Measurements from ENCODE around the gene TCF4. TPM values are rescaled to one million over a fixed set of nuclear protein-coding genes. Genes with fewer than 3 reads are reported as not detected.
"Not testable (repeated sequence)": the region's sequence is repeated elsewhere in the genome, so short reads cannot be mapped to it uniquely, and the experiment has no call there.

Gene TCF4
- total and polyA plus RNA-seq, 9 donors: 50.9 to 167 (median 116) TPM

GRCh38 chr18:55483266-55483871, 104.6 kb downstream of the TCF4 start:
- 100% methylated on average over 1 of the region's 2 CpGs for WGBS (ENCODE audit: insufficient coverage)
- Histone ChIP-seq H3K4me1 (ENCODE audit: control insufficient read depth, insufficient read depth, low read length) (peaks cover 9% of the 10 kb centered on the region), H3K9me3 (replicated peaks; ENCODE audit: control insufficient read depth, low read depth, low read length) (no peaks in the 10 kb centered on the region), H3K36me3 (ENCODE audit: control insufficient read depth, insufficient read depth, low read length) (peaks cover 2% of the 10 kb centered on the region), H3K27me3 (ENCODE audit: control insufficient read depth, insufficient read depth, low read length) (no peaks in the 10 kb centered on the region), H3K27ac (ENCODE audit: low read length) (no peak overlapping the region), H3K4me3 (ENCODE audit: low read length) (no peak overlapping the region)
- no peak for DNase-seq

DNA sequence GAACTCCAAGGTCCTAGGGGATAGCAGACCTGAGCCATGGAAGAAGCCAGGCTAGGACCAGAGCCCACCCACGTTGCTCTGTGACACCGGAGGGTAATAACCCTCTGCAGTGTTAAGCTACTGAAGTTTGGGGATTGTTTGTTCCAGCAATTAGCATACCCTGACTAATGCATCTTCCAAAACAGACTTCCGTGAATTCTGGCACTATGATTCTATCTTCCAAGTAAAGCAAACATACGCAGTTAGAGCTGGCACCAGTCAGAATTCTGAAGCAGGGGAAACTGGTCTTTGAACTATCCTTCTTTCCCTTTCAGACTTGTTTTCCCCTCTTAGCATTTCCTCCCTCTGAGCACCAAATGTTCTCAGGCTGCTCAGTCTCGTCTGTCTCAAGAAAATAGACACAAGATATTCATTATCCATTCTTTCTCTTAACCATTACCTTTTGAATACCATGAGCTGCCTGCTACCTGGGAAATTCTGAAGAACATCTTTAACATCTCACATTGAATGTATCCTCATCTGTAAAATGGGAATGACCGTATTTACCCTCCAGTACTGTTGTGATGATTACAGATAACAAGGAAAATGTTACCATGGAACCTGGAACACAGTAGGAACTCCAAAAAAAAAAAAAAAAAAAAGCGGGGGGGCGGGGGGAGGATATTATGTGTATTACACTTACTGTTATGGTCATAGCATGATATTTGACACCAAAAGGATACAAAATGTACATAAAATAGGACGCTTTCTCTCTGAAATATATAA, 108.2 kb downstream of the TCF4 start:
- H3K27ac ChIP-seq (ENCODE audit: low read length): no peak overlapping the region
- whole genome bisulfite sequencing (ENCODE audit: insufficient coverage): 73% methylated on average over 3 of the region's 9 CpGs

GRCh38 chr18:55477860-55478581, 110.0 kb downstream of the TCF4 start:
- no peaks in the 10 kb centered on the region for H3K27me3 ChIP-seq (ENCODE audit: control insufficient read depth, insufficient read depth, low read length)
- H3K4me3 ChIP-seq (ENCODE audit: low read length): peak overlapping the region; percentile 31
- DNase-seq: peak; percentile 89
- H3K9me3 ChIP-seq (replicated peaks; ENCODE audit: control insufficient read depth, low read depth, low read length): no peaks in the 10 kb centered on the region
- 8% methylated on average over 6 of the region's 8 CpGs for WGBS (ENCODE audit: insufficient coverage)
- H3K4me1 ChIP-seq (ENCODE audit: control insufficient read depth, insufficient read depth, low read length): peaks cover 8% of the 10 kb centered on the region
- peaks cover 2% of the 10 kb centered on the region for H3K36me3 ChIP-seq (ENCODE audit: control insufficient read depth, insufficient read depth, low read length)
- peak overlapping the region; percentile 89 for H3K27ac ChIP-seq (ENCODE audit: low read length)

More for the DNA sequence above, 108.2 kb downstream of the TCF4 start:
- H3K4me1 ChIP-seq (ENCODE audit: control insufficient read depth, insufficient read depth, low read length): peaks cover 8% of the 10 kb centered on the region
- H3K36me3 ChIP-seq (ENCODE audit: control insufficient read depth, insufficient read depth, low read length): peaks cover 2% of the 10 kb centered on the region
- no peaks in the 10 kb centered on the region for H3K27me3 ChIP-seq (ENCODE audit: control insufficient read depth, insufficient read depth, low read length)
- no peaks in the 10 kb centered on the region for H3K9me3 ChIP-seq (replicated peaks; ENCODE audit: control insufficient read depth, low read depth, low read length)
- no peak overlapping the region for H3K4me3 ChIP-seq (ENCODE audit: low read length)
- DNase-seq: no peak

DNA sequence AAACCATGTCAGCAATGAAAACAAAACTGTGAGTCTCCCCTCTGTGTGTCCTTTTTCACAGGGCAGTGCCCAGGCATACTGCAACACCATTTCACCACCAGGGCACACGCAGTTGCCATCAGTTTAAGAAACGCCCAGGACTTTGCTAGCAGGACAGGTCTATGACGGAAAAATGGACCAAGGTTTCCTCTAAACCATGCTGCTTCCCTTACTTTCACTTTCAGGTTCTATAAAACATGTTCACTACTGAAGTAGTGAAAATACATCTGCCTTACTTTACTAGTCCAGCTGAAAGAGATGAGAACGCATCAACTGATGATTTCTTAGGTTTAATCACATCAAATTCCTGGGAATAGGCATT, 110.5 kb downstream of the TCF4 start:
- 21% methylated on average over 3 of the region's 4 CpGs for WGBS (ENCODE audit: insufficient coverage)

DNA sequence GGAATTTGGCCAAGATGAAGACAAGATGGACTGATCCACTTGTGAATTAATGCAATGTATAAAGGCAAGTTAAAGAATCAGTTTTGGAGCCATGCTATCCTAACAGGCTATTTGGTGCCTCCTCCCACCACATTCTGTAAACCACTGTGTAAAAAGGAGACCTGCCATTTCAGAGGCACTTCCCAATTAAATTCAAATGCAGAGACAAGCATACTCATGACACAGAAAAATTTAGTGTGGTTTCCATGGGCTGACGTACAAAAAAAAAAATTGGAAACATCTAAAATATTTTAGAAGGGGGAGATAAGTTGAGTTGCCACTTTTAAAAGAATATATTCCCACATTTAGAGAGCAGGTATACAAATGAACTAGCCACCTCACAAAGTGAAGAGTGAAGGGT, 112.1 kb downstream of the TCF4 start:
- no peak for DNase-seq
- no peaks in the 10 kb centered on the region for H3K9me3 ChIP-seq (replicated peaks; ENCODE audit: control insufficient read depth, low read depth, low read length)
- no CpG with 5 or more reads among the region's 1 CpG for WGBS (ENCODE audit: insufficient coverage)
- H3K4me1 ChIP-seq (ENCODE audit: control insufficient read depth, insufficient read depth, low read length): peaks cover 8% of the 10 kb centered on the region
- no peaks in the 10 kb centered on the region for H3K27me3 ChIP-seq (ENCODE audit: control insufficient read depth, insufficient read depth, low read length)
- no peaks in the 10 kb centered on the region for H3K36me3 ChIP-seq (ENCODE audit: control insufficient read depth, insufficient read depth, low read length)
- no peak overlapping the region for H3K4me3 ChIP-seq (ENCODE audit: low read length)
- no peak overlapping the region for H3K27ac ChIP-seq (ENCODE audit: low read length)

More for the DNA sequence above, 110.5 kb downstream of the TCF4 start:
- Histone ChIP-seq H3K4me1 (ENCODE audit: control insufficient read depth, insufficient read depth, low read length) (peaks cover 8% of the 10 kb centered on the region), H3K36me3 (ENCODE audit: control insufficient read depth, insufficient read depth, low read length) (peaks cover 2% of the 10 kb centered on the region), H3K9me3 (replicated peaks; ENCODE audit: control insufficient read depth, low read depth, low read length) (no peaks in the 10 kb centered on the region), H3K4me3 (ENCODE audit: low read length) (peak overlapping the region; percentile 31), H3K27ac (ENCODE audit: low read length) (peak overlapping the region; percentile 89), H3K27me3 (ENCODE audit: control insufficient read depth, insufficient read depth, low read length) (no peaks in the 10 kb centered on the region)
- DNase-seq: peak; percentile 83

DNA sequence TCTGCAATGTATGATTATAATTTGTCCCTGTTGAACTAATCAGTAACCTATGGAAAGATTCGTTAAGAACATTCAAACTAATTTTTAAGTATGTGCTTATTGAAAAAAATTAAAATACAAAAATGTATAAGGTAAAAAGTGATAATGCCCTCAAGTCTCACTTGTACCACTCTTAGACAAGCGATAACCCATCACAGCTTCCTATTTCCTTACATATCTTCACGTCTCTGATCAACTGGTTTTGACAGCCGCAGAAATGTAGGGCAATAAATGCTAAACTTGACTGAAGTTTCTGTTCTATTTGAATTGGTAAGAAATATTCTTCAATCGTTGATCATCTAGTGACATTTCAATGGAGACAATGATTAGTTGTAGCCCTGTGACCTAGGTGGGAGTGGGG, 112.5 kb downstream of the TCF4 start:
- 100% methylated on average over 2 of the region's 5 CpGs for WGBS (ENCODE audit: insufficient coverage)
- no peak overlapping the region for H3K27ac ChIP-seq (ENCODE audit: low read length)
- H3K4me3 ChIP-seq (ENCODE audit: low read length): no peak overlapping the region
- H3K36me3 ChIP-seq (ENCODE audit: control insufficient read depth, insufficient read depth, low read length): no peaks in the 10 kb centered on the region
- H3K27me3 ChIP-seq (ENCODE audit: control insufficient read depth, insufficient read depth, low read length): no peaks in the 10 kb centered on the region
- peaks cover 8% of the 10 kb centered on the region for H3K4me1 ChIP-seq (ENCODE audit: control insufficient read depth, insufficient read depth, low read length)
- no peak for DNase-seq
- no peaks in the 10 kb centered on the region for H3K9me3 ChIP-seq (replicated peaks; ENCODE audit: control insufficient read depth, low read depth, low read length)

DNA sequence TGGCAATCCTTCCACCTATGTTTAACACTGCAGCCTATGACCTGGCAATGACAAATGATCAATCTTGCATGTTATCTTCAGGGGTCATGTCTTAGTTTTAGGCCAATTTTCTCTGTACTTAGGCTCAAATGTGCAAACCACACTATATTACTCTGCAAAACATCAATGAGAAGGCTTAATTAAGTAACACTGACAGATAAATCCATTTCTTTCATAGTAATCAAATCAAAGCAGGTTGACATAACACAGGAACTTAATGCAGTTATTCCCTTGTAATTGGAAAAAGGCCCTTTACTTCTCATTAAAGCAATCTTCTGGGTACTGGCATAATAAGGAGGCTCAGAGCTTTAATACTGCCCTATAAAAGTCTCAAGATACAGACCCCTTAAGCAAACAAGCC, 114.4 kb downstream of the TCF4 start:
- peaks cover 4% of the 10 kb centered on the region for H3K4me1 ChIP-seq (ENCODE audit: control insufficient read depth, insufficient read depth, low read length)
- H3K4me3 ChIP-seq (ENCODE audit: low read length): no peak overlapping the region
- no peaks in the 10 kb centered on the region for H3K9me3 ChIP-seq (replicated peaks; ENCODE audit: control insufficient read depth, low read depth, low read length)
- no peaks in the 10 kb centered on the region for H3K27me3 ChIP-seq (ENCODE audit: control insufficient read depth, insufficient read depth, low read length)
- no peak for DNase-seq
- H3K36me3 ChIP-seq (ENCODE audit: control insufficient read depth, insufficient read depth, low read length): peaks cover 2% of the 10 kb centered on the region
- H3K27ac ChIP-seq (ENCODE audit: low read length): no peak overlapping the region

DNA sequence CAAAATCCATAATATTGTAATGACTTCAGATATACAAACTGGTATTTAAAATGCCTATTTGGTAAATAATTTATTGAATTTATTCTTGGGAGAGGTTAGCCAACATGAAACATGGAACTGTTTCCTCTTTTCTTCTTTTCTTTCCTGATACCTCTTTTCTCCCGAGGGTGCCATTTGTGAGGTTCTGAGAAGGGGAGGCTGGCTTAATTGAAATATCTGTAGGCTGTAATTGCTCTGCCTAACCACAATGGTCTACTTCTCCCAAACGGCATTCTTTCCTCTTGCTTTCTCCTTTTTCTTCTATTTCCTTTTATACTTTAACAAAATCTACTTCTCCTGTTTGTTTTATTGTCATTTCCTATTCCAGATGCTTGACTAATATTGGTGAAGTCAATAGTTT, 114.9 kb downstream of the TCF4 start:
- Histone ChIP-seq H3K27ac (ENCODE audit: low read length) (no peak overlapping the region), H3K4me3 (ENCODE audit: low read length) (no peak overlapping the region), H3K9me3 (replicated peaks; ENCODE audit: control insufficient read depth, low read depth, low read length) (no peaks in the 10 kb centered on the region), H3K27me3 (ENCODE audit: control insufficient read depth, insufficient read depth, low read length) (no peaks in the 10 kb centered on the region), H3K4me1 (ENCODE audit: control insufficient read depth, insufficient read depth, low read length) (peaks cover 3% of the 10 kb centered on the region), H3K36me3 (ENCODE audit: control insufficient read depth, insufficient read depth, low read length) (peaks cover 2% of the 10 kb centered on the region)
- no peak for DNase-seq
- WGBS (ENCODE audit: insufficient coverage): no CpG with 5 or more reads among the region's 2 CpGs

GRCh38 chr18:55470826-55471225, 117.2 kb downstream of the TCF4 start:
- no peaks in the 10 kb centered on the region for H3K27me3 ChIP-seq (ENCODE audit: control insufficient read depth, insufficient read depth, low read length)
- no peaks in the 10 kb centered on the region for H3K9me3 ChIP-seq (replicated peaks; ENCODE audit: control insufficient read depth, low read depth, low read length)
- H3K27ac ChIP-seq (ENCODE audit: low read length): no peak overlapping the region
- no CpG with 5 or more reads among the region's 4 CpGs for WGBS (ENCODE audit: insufficient coverage)
- H3K36me3 ChIP-seq (ENCODE audit: control insufficient read depth, insufficient read depth, low read length): peaks cover 2% of the 10 kb centered on the region
- no peak overlapping the region for H3K4me3 ChIP-seq (ENCODE audit: low read length)
- peaks cover 5% of the 10 kb centered on the region for H3K4me1 ChIP-seq (ENCODE audit: control insufficient read depth, insufficient read depth, low read length)
- no peak for DNase-seq

DNA sequence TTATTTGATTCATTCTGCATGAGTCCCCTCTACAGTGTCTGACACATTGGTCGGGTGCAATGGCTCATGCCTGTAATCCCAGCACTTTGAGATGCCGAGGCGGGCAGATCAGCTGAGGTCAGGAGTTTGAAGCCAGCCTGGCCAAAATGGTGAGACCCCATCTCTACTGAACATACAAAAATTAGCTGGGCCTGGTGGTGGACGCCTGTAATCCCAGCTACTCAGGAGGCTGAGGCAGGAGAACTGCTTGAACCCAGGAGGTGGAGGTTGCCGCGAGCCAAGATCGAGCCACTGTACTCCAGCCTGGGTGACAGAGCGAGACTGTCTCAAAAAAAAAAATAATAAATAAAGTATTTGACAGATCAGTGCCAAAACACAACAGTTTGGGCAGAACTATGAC, 118.9 kb downstream of the TCF4 start:
- WGBS (ENCODE audit: insufficient coverage): 100% methylated on average over 3 of the region's 8 CpGs
- H3K4me1 ChIP-seq (ENCODE audit: control insufficient read depth, insufficient read depth, low read length); H3K36me3 ChIP-seq (ENCODE audit: control insufficient read depth, insufficient read depth, low read length): not testable (repeated sequence)

More for the DNA sequence above, 118.9 kb downstream of the TCF4 start:
- not testable (repeated sequence) for DNase-seq; H3K27me3 ChIP-seq (ENCODE audit: control insufficient read depth, insufficient read depth, low read length); H3K9me3 ChIP-seq (replicated peaks; ENCODE audit: control insufficient read depth, low read depth, low read length); H3K27ac ChIP-seq (ENCODE audit: low read length); H3K4me3 ChIP-seq (ENCODE audit: low read length)
